ENCODE data around the gene SLC6A3.
A peak's percentile ranks its signal among the peaks of the same experiment; 100 is the strongest.

SLC6A3 gene

GRCh38 chr5:1420211-1421195 is 24.7 kb downstream of the SLC6A3 start:
- no peak for DNase-seq (ENCODE audit: low spot score)

- no peak for DNase-seq (ENCODE audit: low spot score)
Observed at GRCh38 chr5:1419476-1420210, 25.6 kb downstream of the SLC6A3 start.

- no peak for DNase-seq (ENCODE audit: low spot score)
Observed at GRCh38 chr5:1418921-1419280, 26.3 kb downstream of the SLC6A3 start.

- no peak for DNase-seq (ENCODE audit: low spot score)
Observed at GRCh38 chr5:1418238-1418920, 26.9 kb downstream of the SLC6A3 start.

GRCh38 chr5:1417586-1418225 is 27.5 kb downstream of the SLC6A3 start:
- no peak for DNase-seq (ENCODE audit: low spot score)

GRCh38 chr5:1416856-1417469 is 28.3 kb downstream of the SLC6A3 start:
- no peak for DNase-seq (ENCODE audit: low spot score)

GRCh38 chr5:1415626-1416360 is 29.4 kb downstream of the SLC6A3 start:
- no peak for DNase-seq (ENCODE audit: low spot score)

GRCh38 chr5:1415059-1415425 is 30.2 kb downstream of the SLC6A3 start:
- DNase-seq (ENCODE audit: low spot score), result no peak

- no peak for DNase-seq (ENCODE audit: low spot score)
Observed at GRCh38 chr5:1414311-1415058, 30.8 kb downstream of the SLC6A3 start.

- no peak for DNase-seq (ENCODE audit: low spot score)
Observed at GRCh38 chr5:1413611-1414241, 31.5 kb downstream of the SLC6A3 start.

- DNase-seq (ENCODE audit: low spot score), result no peak
Observed at GRCh38 chr5:1413211-1413610, 32.0 kb downstream of the SLC6A3 start.

- DNase-seq (ENCODE audit: low spot score), result no peak
Observed at GRCh38 chr5:1412621-1413020, 32.6 kb downstream of the SLC6A3 start.

- DNase-seq (ENCODE audit: low spot score), result no peak
Observed at GRCh38 chr5:1412163-1412562, 33.1 kb downstream of the SLC6A3 start.

- DNase-seq (ENCODE audit: low spot score), result no peak
Observed at GRCh38 chr5:1411099-1411498, 34.1 kb downstream of the SLC6A3 start.

- no peak for DNase-seq (ENCODE audit: low spot score)
Observed at GRCh38 chr5:1410156-1411014, 34.9 kb downstream of the SLC6A3 start.

- peak; percentile 86 for DNase-seq (ENCODE audit: low spot score)
Observed at GRCh38 chr5:1409381-1410110, 35.7 kb downstream of the SLC6A3 start.

- DNase-seq (ENCODE audit: low spot score), result no peak
Observed at GRCh38 chr5:1406681-1407640, 38.3 kb downstream of the SLC6A3 start.

Measured in iPS-NIHi11 (cell line).